OCI-LY1 (cell line): ENCODE measurements around the gene CWH43.

Experiments used
- H2AFZ ChIP-seq: fragments of 200-600 bp; sonication (generic), shearing (Covaris generic); 2 replicates; pipeline ENCODE4 v1.6.0; 2014; ENCODE audit warnings: antibody characterized with exemption, mild to moderate bottlenecking, low read length
- H3F3A ChIP-seq: fragments of 200-600 bp; sonication (generic), shearing (Covaris generic); 2 replicates; pipeline ENCODE4 v1.6.0; 2014; ENCODE audit warnings: mild to moderate bottlenecking, antibody characterized with exemption, low read length, moderate library complexity; ENCODE audit not compliant: insufficient read depth
- H3K27ac ChIP-seq: fragments of 200-600 bp; sonication (generic); 2 replicates; pipeline ENCODE4 v1.5.1; 2014; ENCODE audit warnings: low read length, mixed run types, mild to moderate bottlenecking, low read depth; ENCODE audit not compliant: poor library complexity, severe bottlenecking
- H3K27me3 ChIP-seq: fragments of 200-600 bp; sonication (generic); 2 replicates; pipeline ENCODE4 v1.6.0; 2014; ENCODE audit warnings: antibody characterized with exemption, mild to moderate bottlenecking, low read length, moderate library complexity; ENCODE audit not compliant: insufficient read depth
- H3K36me3 ChIP-seq: fragments of 200-600 bp; sonication (generic); 2 replicates; pipeline ENCODE4 v1.6.1; 2014; ENCODE audit warnings: mild to moderate bottlenecking, antibody characterized with exemption, low read length, moderate library complexity, mixed read lengths; ENCODE audit not compliant: insufficient read depth
- H3K4me1 ChIP-seq: fragments of 200-600 bp; sonication (generic); 2 replicates; pipeline ENCODE4 v1.5.1; 2014; ENCODE audit warnings: mild to moderate bottlenecking, low read length, moderate library complexity; ENCODE audit not compliant: insufficient read depth, severe bottlenecking
- H3K4me2 ChIP-seq: fragments of 200-600 bp; sonication (generic), shearing (Covaris generic); 2 replicates; pipeline ENCODE4 v1.6.1; 2014; ENCODE audit warnings: low read length
- H3K4me3 ChIP-seq: fragments of 200-600 bp; sonication (generic); 2 replicates; pipeline ENCODE4 v1.5.1; 2014; ENCODE audit warnings: low read length, low read depth, mild to moderate bottlenecking, mixed read lengths; ENCODE audit not compliant: poor library complexity, severe bottlenecking
- H3K79me2 ChIP-seq: fragments of 200-600 bp; shearing (Covaris generic); 2 replicates; pipeline ENCODE4 v1.6.1; 2016; ENCODE audit warnings: mixed run types, low read length, mixed read lengths; ENCODE audit not compliant: insufficient read depth
- H3K9ac ChIP-seq: fragments of 200-600 bp; sonication (generic), shearing (Covaris generic); 2 replicates; pipeline ENCODE4 v1.6.1; 2014; ENCODE audit warnings: mild to moderate bottlenecking, low read length, mixed read lengths
- H3K9me2 ChIP-seq: fragments of 200-600 bp; sonication (generic), shearing (Covaris generic); 2 replicates; pipeline ENCODE4 v1.6.1; 2014; ENCODE audit warnings: low read depth, mild to moderate bottlenecking, low read length, mixed read lengths
- H3K9me3 ChIP-seq: fragments of 200-600 bp; shearing (Covaris generic); 2 replicates; pipeline ENCODE4 v1.6.1; 2014; ENCODE audit warnings: low read length, mixed read lengths
- H4K20me1 ChIP-seq: fragments of 200-600 bp; sonication (generic), shearing (Covaris generic); 2 replicates; pipeline ENCODE4 v1.6.0; 2016; ENCODE audit warnings: mild to moderate bottlenecking, low read length; ENCODE audit not compliant: insufficient read depth
- EZH2 ChIP-seq: fragments of 200-600 bp; sonication (generic), shearing (Covaris generic); IDR thresholded peaks from 2 replicates; pipeline ENCODE4 v1.8.0; 2017; ENCODE audit warnings: borderline replicate concordance, mixed run types, mild to moderate bottlenecking, antibody characterized with exemption, low read length, moderate library complexity, mixed read lengths
- TF ChIP-seq, protein P1 (sequence below): fragments of 200-600 bp; sonication (generic), shearing (Covaris generic); IDR thresholded peaks from 2 replicates; pipeline ENCODE4 v1.5.1; 2017; ENCODE audit warnings: mild to moderate bottlenecking, antibody characterized with exemption, low read length, moderate library complexity, mixed read lengths

Gene CWH43

DNA sequence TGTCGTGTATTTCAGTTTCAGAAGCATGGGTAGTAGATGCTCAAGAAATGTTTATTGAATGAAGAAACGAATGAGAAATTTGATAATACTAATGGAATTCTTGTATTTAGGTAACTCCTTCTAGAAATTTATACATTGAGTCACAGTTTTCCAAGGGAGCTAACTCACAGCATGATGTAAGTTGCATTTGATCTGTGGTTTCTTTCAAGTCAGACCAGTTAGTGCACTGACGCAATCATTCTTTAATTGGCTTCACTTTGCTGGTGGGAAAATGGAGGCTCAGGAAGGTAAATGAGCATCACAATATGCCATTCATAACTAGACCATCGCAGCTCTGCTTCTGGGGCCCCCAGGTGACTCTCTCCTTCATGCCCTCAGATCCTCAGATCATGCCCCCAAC, 17.3 kb upstream of the CWH43 start:
- Histone ChIP-seq H3K27ac (no peak overlapping the region), H3K27me3 (no peaks in the 10 kb centered on the region), H4K20me1 (no peaks in the 10 kb centered on the region), H3K4me2 (no peak overlapping the region), H3K36me3 (no peaks in the 10 kb centered on the region), H3K9me2 (no peaks in the 10 kb centered on the region), H3K79me2 (no peaks in the 10 kb centered on the region), H3K4me1 (no peaks in the 10 kb centered on the region), H3F3A (no peaks in the 10 kb centered on the region), H3K9me3 (no peaks in the 10 kb centered on the region), H2AFZ (no peak overlapping the region), H3K9ac (no peak overlapping the region), H3K4me3 (no peak overlapping the region)
- TF ChIP-seq EZH2, result no peak
- TF ChIP-seq, protein P1, sequence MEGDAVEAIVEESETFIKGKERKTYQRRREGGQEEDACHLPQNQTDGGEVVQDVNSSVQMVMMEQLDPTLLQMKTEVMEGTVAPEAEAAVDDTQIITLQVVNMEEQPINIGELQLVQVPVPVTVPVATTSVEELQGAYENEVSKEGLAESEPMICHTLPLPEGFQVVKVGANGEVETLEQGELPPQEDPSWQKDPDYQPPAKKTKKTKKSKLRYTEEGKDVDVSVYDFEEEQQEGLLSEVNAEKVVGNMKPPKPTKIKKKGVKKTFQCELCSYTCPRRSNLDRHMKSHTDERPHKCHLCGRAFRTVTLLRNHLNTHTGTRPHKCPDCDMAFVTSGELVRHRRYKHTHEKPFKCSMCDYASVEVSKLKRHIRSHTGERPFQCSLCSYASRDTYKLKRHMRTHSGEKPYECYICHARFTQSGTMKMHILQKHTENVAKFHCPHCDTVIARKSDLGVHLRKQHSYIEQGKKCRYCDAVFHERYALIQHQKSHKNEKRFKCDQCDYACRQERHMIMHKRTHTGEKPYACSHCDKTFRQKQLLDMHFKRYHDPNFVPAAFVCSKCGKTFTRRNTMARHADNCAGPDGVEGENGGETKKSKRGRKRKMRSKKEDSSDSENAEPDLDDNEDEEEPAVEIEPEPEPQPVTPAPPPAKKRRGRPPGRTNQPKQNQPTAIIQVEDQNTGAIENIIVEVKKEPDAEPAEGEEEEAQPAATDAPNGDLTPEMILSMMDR, result no peak

DNA sequence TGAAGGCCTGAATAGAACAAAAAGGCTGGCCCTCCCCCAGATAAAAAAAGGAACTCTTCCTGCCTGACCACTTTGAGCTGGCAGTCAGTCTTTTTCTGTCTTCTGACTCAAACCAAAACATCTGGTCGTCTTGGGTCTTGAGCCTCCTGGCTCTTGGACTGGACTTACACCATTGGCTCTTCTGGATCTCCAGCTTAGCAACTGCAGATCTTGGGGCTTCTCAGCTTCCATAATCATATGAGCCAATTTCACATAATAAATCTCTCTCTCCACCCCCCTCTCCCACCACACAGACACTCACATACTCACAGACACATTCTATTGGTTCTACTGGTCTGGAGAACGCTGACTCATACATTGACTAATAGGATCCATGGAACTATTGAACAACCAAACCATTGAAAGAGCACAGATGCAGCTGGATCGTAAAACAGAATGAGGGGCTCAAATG, 15.6 kb upstream of the CWH43 start:
- H3K9ac ChIP-seq, result no peak overlapping the region
- no peak overlapping the region for H3K27ac ChIP-seq
- no peak overlapping the region for H3K4me2 ChIP-seq
- no peaks in the 10 kb centered on the region for H3K4me1 ChIP-seq
- no peaks in the 10 kb centered on the region for H4K20me1 ChIP-seq
- no peaks in the 10 kb centered on the region for H3K9me3 ChIP-seq
- H3K9me2 ChIP-seq, result no peaks in the 10 kb centered on the region
- H3F3A ChIP-seq, result no peaks in the 10 kb centered on the region
- no peak overlapping the region for H2AFZ ChIP-seq
- TF ChIP-seq, protein P1, result no peak
- TF ChIP-seq EZH2, result no peak
- H3K36me3 ChIP-seq, result no peaks in the 10 kb centered on the region
- no peaks in the 10 kb centered on the region for H3K79me2 ChIP-seq
- no peaks in the 10 kb centered on the region for H3K27me3 ChIP-seq
- no peak overlapping the region for H3K4me3 ChIP-seq

DNA sequence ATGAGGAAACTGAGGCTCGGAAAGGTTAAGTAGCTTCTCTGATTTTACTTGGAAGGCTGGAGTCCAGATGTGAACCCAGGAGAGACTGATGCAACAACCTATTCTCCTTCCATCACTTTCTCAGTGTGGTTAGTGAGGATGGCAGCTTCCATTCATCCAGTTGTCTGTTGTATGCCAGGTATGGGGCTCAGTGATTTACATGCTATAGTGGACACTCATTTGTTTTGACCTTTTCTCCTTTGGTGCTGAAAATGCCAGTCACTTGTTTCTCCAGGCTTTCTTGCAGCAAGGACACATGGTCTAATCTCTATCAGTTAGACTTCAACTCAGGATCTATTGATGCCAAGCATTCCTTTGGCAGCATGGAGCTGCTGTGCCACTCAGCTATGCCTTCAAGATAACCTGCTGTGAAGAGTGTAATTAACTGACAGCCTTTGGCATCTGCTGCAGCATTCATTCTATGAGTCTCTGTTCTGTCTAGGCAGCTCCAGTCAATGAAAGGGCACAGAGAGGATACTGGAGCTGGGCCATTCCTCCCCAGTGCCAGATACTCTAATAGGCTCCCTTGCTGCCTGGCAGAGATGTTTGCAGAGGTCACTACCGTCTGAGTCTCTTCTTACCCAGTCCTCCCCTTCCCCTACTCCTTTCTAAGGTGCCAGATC, 11.0 kb upstream of the CWH43 start:
- Histone ChIP-seq H3K9ac (no peak overlapping the region), H3K9me2 (no peaks in the 10 kb centered on the region), H3K4me1 (no peaks in the 10 kb centered on the region), H3K4me3 (no peak overlapping the region), H3K27ac (no peak overlapping the region), H3K79me2 (no peaks in the 10 kb centered on the region), H4K20me1 (no peaks in the 10 kb centered on the region), H3F3A (no peaks in the 10 kb centered on the region), H3K36me3 (no peaks in the 10 kb centered on the region), H3K4me2 (no peak overlapping the region), H3K9me3 (no peaks in the 10 kb centered on the region), H2AFZ (no peak overlapping the region), H3K27me3 (no peaks in the 10 kb centered on the region)
- no peak for TF ChIP-seq EZH2
- TF ChIP-seq, protein P1, result no peak
